ENCODE results near the gene BANF2. TPM values are rescaled to one million over a fixed set of nuclear protein-coding genes. Genes with fewer than 3 reads are reported as not detected.
A peak's percentile ranks its signal among the peaks of the same experiment; 100 is the strongest.

BANF2 gene
- total and polyA plus RNA-seq, 2 of the 13 experiments (the other 11 are each of a cell fraction or from before 2014, with no cell fraction given), result 0.35 TPM; not detected in 1

- TF ChIP-seq ZFP91 (CRISPR knock-in tag; IDR thresholded peaks at IDR 0.05; ENCODE audit: borderline replicate concordance) (peak; percentile 75), ZNF292 (CRISPR knock-in tag; IDR thresholded peaks at IDR 0.05; ENCODE audit: borderline replicate concordance, low read depth) (no peak; the same call in 1 of the 2 replicates), ZNF713 (CRISPR knock-in tag; IDR thresholded peaks at IDR 0.05) (no peak), SUZ12 (IDR thresholded peaks at IDR 0.05; ENCODE audit: low read depth, low read length) (no peak), DDIT3 (CRISPR knock-in tag; IDR thresholded peaks at IDR 0.05) (no peak), CBX5 (CRISPR knock-in tag; IDR thresholded peaks at IDR 0.05; ENCODE audit: borderline replicate concordance) (no peak), ZBTB1 (CRISPR knock-in tag; IDR thresholded peaks at IDR 0.05; ENCODE audit: borderline replicate concordance) (0 out of 2 replicates have a peak, but pooled peaks have one; percentile 6), ZNF503 (CRISPR knock-in tag; IDR thresholded peaks at IDR 0.05) (no peak), TBX3 (IDR thresholded peaks at IDR 0.05; ENCODE audit: borderline replicate concordance) (no peak), CCDC6 (CRISPR knock-in tag; IDR thresholded peaks at IDR 0.05) (0 out of 2 replicates have a peak, but pooled peaks have one; percentile 37), PHF21A (CRISPR knock-in tag; IDR thresholded peaks at IDR 0.05) (no peak), NR2C2 (CRISPR knock-in tag; IDR thresholded peaks at IDR 0.05; ENCODE audit: borderline replicate concordance) (peak; percentile 4; the same call in 1 of the 2 replicates), JUNB (CRISPR knock-in tag; IDR thresholded peaks at IDR 0.05; ENCODE audit: borderline replicate concordance) (no peak)
These were observed 9.9 kb downstream of the BANF2 start (continued) for GRCh38 chr20:17709361-17710293.

Measured in HepG2 (cell line).